H9 (cell line): ENCODE measurements around the gene ZNF746. TPM values are rescaled to one million over a fixed set of nuclear protein-coding genes. Genes with fewer than 3 reads are reported as not detected.
A peak's percentile ranks its signal among the peaks of the same experiment; 100 is the strongest.

Source experiments
- DNase-seq: peaks from one replicate; pipeline ENCODE4 v3.0.0-alpha.2; 2017
- H2AFZ ChIP-seq: one replicate; pipeline ENCODE4 v1.6.1; 2013; ENCODE audit warnings: mild to moderate bottlenecking, low read length, control low read depth, moderate library complexity
- H2AK5ac ChIP-seq: 2 replicates; pipeline ENCODE4 v1.6.1; 2013; ENCODE audit warnings: low read length, control low read depth, mixed read lengths; ENCODE audit not compliant: insufficient read length
- H2BK120ac ChIP-seq: one replicate; pipeline ENCODE4 v1.6.1; 2013; ENCODE audit warnings: low read depth, mild to moderate bottlenecking, low read length, control low read depth, inconsistent platforms; ENCODE audit not compliant: poor library complexity, severe bottlenecking
- H2BK12ac ChIP-seq: 2 replicates; pipeline ENCODE4 v1.6.1; 2013; ENCODE audit warnings: low read length, control low read depth, mixed read lengths, low read depth; ENCODE audit not compliant: insufficient read length
- H2BK15ac ChIP-seq: 2 replicates; pipeline ENCODE4 v1.6.1; 2013; ENCODE audit warnings: low read depth, low read length, control low read depth
- H2BK20ac ChIP-seq: one replicate; pipeline ENCODE4 v1.6.1; 2013; ENCODE audit warnings: low read depth, mild to moderate bottlenecking, low read length, control low read depth, inconsistent platforms; ENCODE audit not compliant: poor library complexity, severe bottlenecking
- H2BK5ac ChIP-seq: 2 replicates; pipeline ENCODE4 v1.6.1; 2013; ENCODE audit warnings: low read length, control low read depth, mixed read lengths; ENCODE audit not compliant: insufficient read length
- H3K14ac ChIP-seq: 2 replicates; pipeline ENCODE4 v1.6.1; 2013; ENCODE audit warnings: low read length, control low read depth; ENCODE audit not compliant: insufficient read depth
- H3K18ac ChIP-seq: 2 replicates; pipeline ENCODE4 v1.6.1; 2013; ENCODE audit warnings: low read depth, mild to moderate bottlenecking, mixed read lengths, low read length, control low read depth; ENCODE audit not compliant: insufficient read length
- H3K23ac ChIP-seq: 2 replicates; pipeline ENCODE4 v1.6.1; 2013; ENCODE audit warnings: low read length, control low read depth, mixed read lengths, low read depth; ENCODE audit not compliant: insufficient read length
- H3K23me2 ChIP-seq: 2 replicates; pipeline ENCODE4 v1.6.1; 2013; ENCODE audit warnings: low read depth, mild to moderate bottlenecking, mixed read lengths, low read length, control low read depth; ENCODE audit not compliant: insufficient read length, poor library complexity, severe bottlenecking
- H3K27ac ChIP-seq: 2 replicates; pipeline ENCODE4 v1.5.1; 2013; ENCODE audit warnings: low read length, control low read depth, mixed read lengths, low read depth; ENCODE audit not compliant: insufficient read length
- H3K27me3 ChIP-seq: 2 replicates; pipeline ENCODE4 v1.6.1; 2013; ENCODE audit warnings: low read length, control low read depth, inconsistent platforms; ENCODE audit not compliant: insufficient read depth
- H3K4ac ChIP-seq: 2 replicates; pipeline ENCODE4 v1.6.1; 2013; ENCODE audit warnings: low read depth, mild to moderate bottlenecking, control low read depth, inconsistent platforms, low read length, moderate library complexity
- H3K4me1 ChIP-seq: 2 replicates; pipeline ENCODE4 v1.6.1; 2013; ENCODE audit warnings: low read length, control low read depth, inconsistent platforms; ENCODE audit not compliant: insufficient read depth
- H3K4me2 ChIP-seq: 2 replicates; pipeline ENCODE4 v1.6.1; 2013; ENCODE audit warnings: low read length, control low read depth, mixed read lengths; ENCODE audit not compliant: insufficient read length, insufficient read depth
- H3K56ac ChIP-seq: 2 replicates; pipeline ENCODE4 v1.6.1; 2013; ENCODE audit warnings: low read depth, mild to moderate bottlenecking, mixed read lengths, low read length, control low read depth; ENCODE audit not compliant: insufficient read length
- H3K79me1 ChIP-seq: 2 replicates; pipeline ENCODE4 v1.6.1; 2013; ENCODE audit warnings: low read depth, mild to moderate bottlenecking, moderate library complexity, low read length, control low read depth, inconsistent platforms; ENCODE audit not compliant: insufficient read depth, poor library complexity, severe bottlenecking
- H3K79me2 ChIP-seq: 2 replicates; pipeline ENCODE4 v1.6.1; 2013; ENCODE audit warnings: low read length, control low read depth, inconsistent platforms; ENCODE audit not compliant: insufficient read depth
- H3K9ac ChIP-seq: 2 replicates; pipeline ENCODE4 v1.6.1; 2013; ENCODE audit warnings: low read length, control low read depth, mixed read lengths; ENCODE audit not compliant: insufficient read length; ENCODE audit errors: extremely low read depth
- H3K9me3 ChIP-seq: one replicate; pipeline ENCODE4 v1.6.1; 2013; ENCODE audit warnings: low read depth, low read length, inconsistent platforms; ENCODE audit not compliant: control insufficient read depth
- H3T11ph ChIP-seq: one replicate; pipeline ENCODE4 v1.6.1; 2013; ENCODE audit warnings: mild to moderate bottlenecking, low read length, control low read depth, inconsistent platforms
- H4K20me1 ChIP-seq: one replicate; pipeline ENCODE4 v1.6.1; 2013; ENCODE audit not compliant: control insufficient read depth, insufficient read length, insufficient read depth
- H4K5ac ChIP-seq: 2 replicates; pipeline ENCODE4 v1.6.1; 2013; ENCODE audit warnings: low read depth, mild to moderate bottlenecking, mixed read lengths, low read length, control low read depth; ENCODE audit not compliant: insufficient read length
- H4K8ac ChIP-seq: replicated peaks from 2 replicates; pipeline ENCODE4 v1.6.1; 2013; ENCODE audit warnings: low read length, control low read depth, mixed read lengths, low read depth; ENCODE audit not compliant: insufficient read length
- H4K91ac ChIP-seq: 2 replicates; pipeline ENCODE4 v1.6.1; 2013; ENCODE audit warnings: low read depth, mild to moderate bottlenecking, moderate library complexity, mixed read lengths, low read length, control low read depth; ENCODE audit not compliant: insufficient read length
- H3K27ac Mint-ChIP-seq, 3 experiments: 2 replicates in 2 of 3; 3 replicates in 1 of 3; pipeline ENCODE4 v1.8.0; 2020 to 2021; ENCODE audit warnings: mixed read lengths in 3 of 3, mild to moderate bottlenecking in 1 of 3, moderate library complexity in 1 of 3
- H3K27me3 Mint-ChIP-seq: 2 replicates; pipeline ENCODE4 v1.8.0; 2021; ENCODE audit warnings: low read depth, mild to moderate bottlenecking, moderate library complexity, mixed read lengths
- H3K36me3 Mint-ChIP-seq, 3 experiments: 2 replicates in 2 of 3; 3 replicates in 1 of 3; pipeline ENCODE4 v1.8.0; 2020 to 2021; ENCODE audit warnings: low read depth in 3 of 3, mixed read lengths in 3 of 3; ENCODE audit not compliant: insufficient read depth in 1 of 3
- H3K4me1 Mint-ChIP-seq, 2 experiments: 2 replicates each; pipeline ENCODE4 v1.8.0; 2020; ENCODE audit warnings: mixed read lengths in 2 of 2
- H3K4me3 Mint-ChIP-seq, 2 experiments: 2 replicates in 1 of 2; 3 replicates in 1 of 2; pipeline ENCODE4 v1.8.0; 2020 to 2021; ENCODE audit warnings: mild to moderate bottlenecking in 2 of 2, mixed read lengths in 2 of 2, moderate library complexity in 1 of 2
- H3K9me3 Mint-ChIP-seq, 2 experiments: 2 replicates in 1 of 2; 3 replicates in 1 of 2; pipeline ENCODE4 v1.8.0; 2020; ENCODE audit warnings: mild to moderate bottlenecking in 2 of 2, mixed read lengths in 2 of 2, moderate library complexity in 1 of 2
- CTCF ChIP-seq: fragments of 200-600 bp; sonication (generic); conservative IDR thresholded peaks from 3 replicates; pipeline ENCODE4 v1.8.0; 2021; ENCODE audit warnings: antibody characterized with exemption, mild to moderate bottlenecking
- WGBS: extraction: QIAGEN DNeasy Blood & Tissue Kit; methylation state at CpG from one replicate; pipeline ENCODE4 v1.1.7; 2013; ENCODE audit warnings: missing lambda C conversion rate, low lambda C conversion rate, mixed read lengths; ENCODE audit not compliant: insufficient read length; ENCODE audit errors: extremely low coverage; 5-methylcytosine and 5-hydroxymethylcytosine counted together
- total RNA-seq: library from RNA; stranded (reverse); gene quantifications from 2 replicates; pipeline ENCODE4 v1.2.1, GENCODE V29; 2021

ZNF746 gene
- total RNA-seq, 1 experiment from 2014 or later, result 26.7 TPM

DNA sequence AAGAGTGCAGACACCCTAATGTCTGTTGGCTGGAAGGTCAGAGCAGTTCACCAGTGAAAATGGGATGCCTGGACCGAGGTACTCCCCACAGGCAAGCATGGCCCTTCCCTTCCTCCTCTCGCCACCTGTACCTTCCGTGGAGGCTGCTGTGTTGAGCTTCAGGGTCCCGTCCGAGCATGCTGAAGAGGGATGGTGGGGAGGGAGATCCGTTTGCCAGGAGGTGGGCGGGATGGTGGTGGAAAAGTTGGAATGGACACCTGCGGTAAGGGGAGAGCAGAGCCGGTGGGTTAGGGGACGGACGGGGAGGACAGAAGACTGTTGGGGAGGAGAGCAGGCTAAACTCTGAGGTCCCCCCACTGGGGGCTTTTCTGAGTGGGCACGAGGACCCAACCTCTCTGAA, 20.8 kb downstream of the ZNF746 start:
- Histone ChIP-seq H3K23ac (no peak overlapping the region), H3K23me2 (no peaks in the 10 kb centered on the region), H2AFZ (no peak overlapping the region), H3K18ac (no peak overlapping the region), H4K8ac (no peak overlapping the region), H2BK5ac (no peak overlapping the region), H2BK12ac (no peak overlapping the region), H3K4ac (no peak overlapping the region), H2BK20ac (no peak overlapping the region), H2AK5ac (no peak overlapping the region), H3K56ac (no peak overlapping the region), H4K91ac (no peak overlapping the region), H3K79me1 (no peaks in the 10 kb centered on the region), H3K27ac (no peak overlapping the region), H3K9me3 (no peaks in the 10 kb centered on the region), H2BK120ac (no peak overlapping the region), H3K27me3 (no peaks in the 10 kb centered on the region), H3K4me1 (no peaks in the 10 kb centered on the region; the same call in 1 of the 2 replicates), H2BK15ac (no peak overlapping the region), H3K79me2 (no peaks in the 10 kb centered on the region), H3K9ac (no peak overlapping the region), H3K14ac (no peak overlapping the region), H4K20me1 (no peaks in the 10 kb centered on the region), H3T11ph (no peak overlapping the region), H4K5ac (no peak overlapping the region), H3K4me2 (no peak overlapping the region)
- Mint-ChIP-seq H3K4me1 (peaks cover 10 to 12% of the 10 kb centered on the region in 2 experiments), H3K4me3 (no peak overlapping the region), H3K27ac (peak overlapping the region in 1 of 3 experiments; percentile 96; a peak in 1 of 7 replicates), H3K27me3 (no peaks in the 10 kb centered on the region), H3K9me3 (peaks cover 23 to 26% of the 10 kb centered on the region in 2 experiments), H3K36me3 (peaks cover 69 to 87% (median 84%) of the 10 kb centered on the region in 3 experiments)
- no peak for DNase-seq
- no CpG with 5 or more reads among the region's 12 CpGs for WGBS
- no peak for TF ChIP-seq CTCF
